HEK293 (cell line): ENCODE results near the gene AMN.

Experiments
- TCF7L2 ChIP-seq: IDR thresholded peaks from 2 replicates; pipeline ENCODE4 v1.6.1; 2011; ENCODE audit warnings: low read depth, mild to moderate bottlenecking, inconsistent platforms, low read length, moderate library complexity, borderline replicate concordance
- ZBTB10 ChIP-seq: fragments of 450-650 bp; formaldehyde crosslinking; IDR thresholded peaks from 2 replicates; pipeline ENCODE4 v1.5.1; 2016; ENCODE audit warnings: missing biosample characterization, missing genetic modification characterization
- ZEB2 ChIP-seq: fragments of 450-650 bp; formaldehyde crosslinking; IDR thresholded peaks from 2 replicates; pipeline ENCODE4 v1.5.1; 2016; ENCODE audit warnings: missing biosample characterization, missing genetic modification characterization
- ZNF175 ChIP-seq: fragments of 450-650 bp; formaldehyde crosslinking; IDR thresholded peaks from 2 replicates; pipeline ENCODE4 v1.5.1; 2016; ENCODE audit warnings: missing biosample characterization, missing genetic modification characterization
- ZNF223 ChIP-seq: fragments of 450-650 bp; formaldehyde crosslinking; IDR thresholded peaks from 2 replicates; pipeline ENCODE4 v1.5.1; 2016; ENCODE audit warnings: missing biosample characterization, missing genetic modification characterization
- ZNF292 ChIP-seq: fragments of 450-650 bp; formaldehyde crosslinking; IDR thresholded peaks from 2 replicates; pipeline ENCODE4 v1.5.1; 2016; ENCODE audit warnings: low read depth, missing biosample characterization, missing genetic modification characterization, borderline replicate concordance
- TF ChIP-seq, protein P1 (sequence below): fragments of 450-650 bp; formaldehyde crosslinking; IDR thresholded peaks from 2 replicates; pipeline ENCODE4 v1.5.1; 2016; ENCODE audit warnings: missing biosample characterization, missing genetic modification characterization
- TF ChIP-seq, protein P2 (sequence below): fragments of 450-650 bp; formaldehyde crosslinking; conservative IDR thresholded peaks from 2 replicates; pipeline ENCODE4 v1.5.1; 2016; ENCODE audit warnings: low read depth, missing biosample characterization, missing genetic modification characterization
- TF ChIP-seq, protein P3 (sequence below): fragments of 450-650 bp; formaldehyde crosslinking; IDR thresholded peaks from 2 replicates; pipeline ENCODE4 v1.5.1; 2016; ENCODE audit warnings: missing biosample characterization, missing genetic modification characterization

DNA sequence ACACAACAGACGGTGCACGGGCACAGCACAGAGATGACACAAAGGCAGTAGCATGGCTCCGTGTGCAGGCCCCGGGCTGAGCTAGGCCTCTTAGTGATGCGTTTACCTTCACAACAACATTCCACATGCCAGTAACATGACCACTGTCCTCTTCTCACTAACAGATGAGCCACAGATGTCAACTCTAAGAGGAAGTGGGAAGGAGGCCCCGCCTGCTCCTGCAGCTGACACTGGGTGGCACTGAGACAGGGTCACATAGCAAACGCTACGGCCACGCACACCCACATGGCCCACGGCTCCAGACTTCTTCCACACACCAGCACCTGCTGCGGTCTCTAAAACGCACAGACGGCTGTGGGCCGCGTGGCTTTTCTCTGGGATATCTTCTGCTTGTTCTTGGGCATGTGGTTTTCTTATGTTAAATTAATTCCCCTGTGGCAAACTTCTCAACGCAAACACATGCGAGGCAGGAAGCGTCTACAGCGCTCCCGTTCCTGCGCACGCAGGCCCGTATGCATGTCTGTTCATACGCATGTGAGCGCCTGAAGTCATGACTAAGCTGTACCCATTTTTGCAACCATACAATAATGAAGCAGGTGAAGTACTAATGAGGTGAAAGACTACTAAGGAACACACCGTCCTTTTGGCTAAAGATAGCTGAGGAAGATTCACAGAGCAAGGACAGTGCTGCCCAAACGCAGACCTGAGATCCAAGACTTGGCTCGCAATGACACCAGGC lies 26.8 kb downstream of the AMN start:
- no peak for TF ChIP-seq ZNF292 (tag by site-specific recombination)
- no peak for TF ChIP-seq TCF7L2
- no peak for TF ChIP-seq ZNF223 (tag by site-specific recombination)
- TF ChIP-seq, protein P1, sequence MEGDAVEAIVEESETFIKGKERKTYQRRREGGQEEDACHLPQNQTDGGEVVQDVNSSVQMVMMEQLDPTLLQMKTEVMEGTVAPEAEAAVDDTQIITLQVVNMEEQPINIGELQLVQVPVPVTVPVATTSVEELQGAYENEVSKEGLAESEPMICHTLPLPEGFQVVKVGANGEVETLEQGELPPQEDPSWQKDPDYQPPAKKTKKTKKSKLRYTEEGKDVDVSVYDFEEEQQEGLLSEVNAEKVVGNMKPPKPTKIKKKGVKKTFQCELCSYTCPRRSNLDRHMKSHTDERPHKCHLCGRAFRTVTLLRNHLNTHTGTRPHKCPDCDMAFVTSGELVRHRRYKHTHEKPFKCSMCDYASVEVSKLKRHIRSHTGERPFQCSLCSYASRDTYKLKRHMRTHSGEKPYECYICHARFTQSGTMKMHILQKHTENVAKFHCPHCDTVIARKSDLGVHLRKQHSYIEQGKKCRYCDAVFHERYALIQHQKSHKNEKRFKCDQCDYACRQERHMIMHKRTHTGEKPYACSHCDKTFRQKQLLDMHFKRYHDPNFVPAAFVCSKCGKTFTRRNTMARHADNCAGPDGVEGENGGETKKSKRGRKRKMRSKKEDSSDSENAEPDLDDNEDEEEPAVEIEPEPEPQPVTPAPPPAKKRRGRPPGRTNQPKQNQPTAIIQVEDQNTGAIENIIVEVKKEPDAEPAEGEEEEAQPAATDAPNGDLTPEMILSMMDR (tag by site-specific recombination): no peak
- no peak for TF ChIP-seq ZNF175
- no peak for TF ChIP-seq ZEB2
- TF ChIP-seq, protein P2, sequence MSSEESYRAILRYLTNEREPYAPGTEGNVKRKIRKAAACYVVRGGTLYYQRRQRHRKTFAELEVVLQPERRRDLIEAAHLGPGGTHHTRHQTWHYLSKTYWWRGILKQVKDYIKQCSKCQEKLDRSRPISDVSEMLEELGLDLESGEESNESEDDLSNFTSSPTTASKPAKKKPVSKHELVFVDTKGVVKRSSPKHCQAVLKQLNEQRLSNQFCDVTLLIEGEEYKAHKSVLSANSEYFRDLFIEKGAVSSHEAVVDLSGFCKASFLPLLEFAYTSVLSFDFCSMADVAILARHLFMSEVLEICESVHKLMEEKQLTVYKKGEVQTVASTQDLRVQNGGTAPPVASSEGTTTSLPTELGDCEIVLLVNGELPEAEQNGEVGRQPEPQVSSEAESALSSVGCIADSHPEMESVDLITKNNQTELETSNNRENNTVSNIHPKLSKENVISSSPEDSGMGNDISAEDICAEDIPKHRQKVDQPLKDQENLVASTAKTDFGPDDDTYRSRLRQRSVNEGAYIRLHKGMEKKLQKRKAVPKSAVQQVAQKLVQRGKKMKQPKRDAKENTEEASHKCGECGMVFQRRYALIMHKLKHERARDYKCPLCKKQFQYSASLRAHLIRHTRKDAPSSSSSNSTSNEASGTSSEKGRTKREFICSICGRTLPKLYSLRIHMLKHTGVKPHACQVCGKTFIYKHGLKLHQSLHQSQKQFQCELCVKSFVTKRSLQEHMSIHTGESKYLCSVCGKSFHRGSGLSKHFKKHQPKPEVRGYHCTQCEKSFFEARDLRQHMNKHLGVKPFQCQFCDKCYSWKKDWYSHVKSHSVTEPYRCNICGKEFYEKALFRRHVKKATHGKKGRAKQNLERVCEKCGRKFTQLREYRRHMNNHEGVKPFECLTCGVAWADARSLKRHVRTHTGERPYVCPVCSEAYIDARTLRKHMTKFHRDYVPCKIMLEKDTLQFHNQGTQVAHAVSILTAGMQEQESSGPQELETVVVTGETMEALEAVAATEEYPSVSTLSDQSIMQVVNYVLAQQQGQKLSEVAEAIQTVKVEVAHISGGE (tag by site-specific recombination): no peak
- TF ChIP-seq, protein P3, sequence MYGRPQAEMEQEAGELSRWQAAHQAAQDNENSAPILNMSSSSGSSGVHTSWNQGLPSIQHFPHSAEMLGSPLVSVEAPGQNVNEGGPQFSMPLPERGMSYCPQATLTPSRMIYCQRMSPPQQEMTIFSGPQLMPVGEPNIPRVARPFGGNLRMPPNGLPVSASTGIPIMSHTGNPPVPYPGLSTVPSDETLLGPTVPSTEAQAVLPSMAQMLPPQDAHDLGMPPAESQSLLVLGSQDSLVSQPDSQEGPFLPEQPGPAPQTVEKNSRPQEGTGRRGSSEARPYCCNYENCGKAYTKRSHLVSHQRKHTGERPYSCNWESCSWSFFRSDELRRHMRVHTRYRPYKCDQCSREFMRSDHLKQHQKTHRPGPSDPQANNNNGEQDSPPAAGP (tag by site-specific recombination): no peak
- TF ChIP-seq ZBTB10 (tag by site-specific recombination): no peak
